ENCODE measurements around the gene LAMB3. TPM values are rescaled to one million over a fixed set of nuclear protein-coding genes. Genes with fewer than 3 reads are reported as not detected.

Gene LAMB3
- total RNA-seq, 2 donors from 2014 or later: 92.5 to 110 TPM

DNA sequence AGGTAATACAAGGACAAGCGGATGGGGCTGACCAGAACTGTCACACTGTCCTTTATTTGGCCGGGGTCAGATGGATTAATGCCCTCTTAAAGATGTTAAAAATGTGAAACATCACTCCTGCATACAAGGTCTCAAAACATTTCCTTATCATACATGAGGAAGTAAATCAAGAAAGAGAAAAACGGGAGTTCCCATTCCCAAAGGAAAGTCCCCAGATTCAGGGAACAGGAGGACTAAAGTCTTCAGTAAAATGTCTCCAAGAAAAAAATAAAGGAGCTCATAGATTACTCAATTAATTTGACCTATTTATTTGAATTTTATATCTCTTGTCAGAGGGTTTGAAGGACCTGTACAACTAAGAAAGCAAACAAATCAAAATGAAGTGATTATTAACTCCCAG, 39.0 kb upstream of the LAMB3 start:
- H3K9me3 ChIP-seq: no peaks in the 10 kb centered on the region
- intact Hi-C loops (cut with DNase I): no loop called here
- no peak for DNase-seq
- H3K27me3 ChIP-seq: no peaks in the 10 kb centered on the region
- no peaks in the 10 kb centered on the region for H3K4me1 ChIP-seq
- no peak overlapping the region for H3K4me3 ChIP-seq
- H3K36me3 ChIP-seq: no peaks in the 10 kb centered on the region
- no peak overlapping the region for H3K9ac ChIP-seq (ENCODE audit: low read depth in 2 of 2, low read length in 2 of 2)
- TF ChIP-seq, protein P1, sequence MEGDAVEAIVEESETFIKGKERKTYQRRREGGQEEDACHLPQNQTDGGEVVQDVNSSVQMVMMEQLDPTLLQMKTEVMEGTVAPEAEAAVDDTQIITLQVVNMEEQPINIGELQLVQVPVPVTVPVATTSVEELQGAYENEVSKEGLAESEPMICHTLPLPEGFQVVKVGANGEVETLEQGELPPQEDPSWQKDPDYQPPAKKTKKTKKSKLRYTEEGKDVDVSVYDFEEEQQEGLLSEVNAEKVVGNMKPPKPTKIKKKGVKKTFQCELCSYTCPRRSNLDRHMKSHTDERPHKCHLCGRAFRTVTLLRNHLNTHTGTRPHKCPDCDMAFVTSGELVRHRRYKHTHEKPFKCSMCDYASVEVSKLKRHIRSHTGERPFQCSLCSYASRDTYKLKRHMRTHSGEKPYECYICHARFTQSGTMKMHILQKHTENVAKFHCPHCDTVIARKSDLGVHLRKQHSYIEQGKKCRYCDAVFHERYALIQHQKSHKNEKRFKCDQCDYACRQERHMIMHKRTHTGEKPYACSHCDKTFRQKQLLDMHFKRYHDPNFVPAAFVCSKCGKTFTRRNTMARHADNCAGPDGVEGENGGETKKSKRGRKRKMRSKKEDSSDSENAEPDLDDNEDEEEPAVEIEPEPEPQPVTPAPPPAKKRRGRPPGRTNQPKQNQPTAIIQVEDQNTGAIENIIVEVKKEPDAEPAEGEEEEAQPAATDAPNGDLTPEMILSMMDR (IDR thresholded peaks at IDR 0.05): no peak
- H3K27ac ChIP-seq: peak overlapping the region; percentile 6

DNA sequence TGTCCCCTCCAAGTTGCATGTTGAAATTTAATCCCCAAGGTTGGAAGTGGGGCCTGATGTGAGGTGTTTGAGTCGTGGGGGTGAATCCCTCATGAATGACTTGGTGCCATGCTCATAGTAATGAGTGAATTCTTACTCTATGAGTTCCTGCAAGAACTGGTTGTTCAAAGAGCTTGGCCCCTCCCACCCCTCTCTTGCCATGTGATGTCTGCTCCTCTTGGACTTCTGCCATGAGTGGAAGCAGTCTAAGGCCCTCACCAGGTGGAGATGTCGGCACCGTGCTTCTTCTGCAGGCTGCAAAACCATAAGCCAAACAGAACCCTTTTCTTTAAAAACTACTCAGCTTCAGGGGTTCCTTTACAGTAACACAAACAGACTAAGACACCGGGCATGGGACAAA, 37.3 kb upstream of the LAMB3 start:
- intact Hi-C loops (cut with DNase I): loop anchor here (5.0 kb wide), 1 partner anchor 42 kb away; no protein-coding TSS in a partner anchor
- DNase-seq: peak; percentile 67
- no peaks in the 10 kb centered on the region for H3K36me3 ChIP-seq

DNA sequence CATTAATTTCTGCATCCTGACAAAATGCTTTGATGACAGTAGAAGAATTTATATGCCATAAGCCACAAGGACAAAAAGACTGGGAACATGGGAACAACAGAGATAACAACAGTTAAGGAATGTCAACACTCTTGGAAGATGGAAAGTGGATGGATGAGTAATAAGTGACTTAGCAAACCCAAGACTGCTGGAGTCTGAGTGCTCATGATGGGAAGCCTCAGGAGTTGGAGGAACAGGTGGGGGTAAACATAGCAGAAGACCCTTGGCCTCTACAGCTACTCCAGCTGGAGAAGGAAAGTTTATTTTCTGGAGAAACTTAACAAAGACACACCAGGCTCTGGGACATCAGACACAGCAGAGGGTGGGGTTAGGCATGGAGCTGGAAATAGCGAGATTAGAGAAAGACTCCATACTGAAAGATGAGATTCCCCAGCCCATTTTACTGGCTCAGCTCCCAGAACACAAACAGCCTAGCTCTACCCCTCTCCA, 36.6 kb upstream of the LAMB3 start:
- DNase-seq: no peak
- Histone ChIP-seq H3K4me3 (no peak overlapping the region), H3K9ac (ENCODE audit: low read depth in 2 of 2, low read length in 2 of 2) (no peak overlapping the region), H3K4me1 (no peaks in the 10 kb centered on the region), H3K36me3 (no peaks in the 10 kb centered on the region), H3K9me3 (no peaks in the 10 kb centered on the region), H3K27me3 (no peaks in the 10 kb centered on the region), H3K27ac (no peak overlapping the region)
- TF ChIP-seq, protein P1 (IDR thresholded peaks at IDR 0.05): no peak
- intact Hi-C loops (cut with DNase I): loop anchor here (5.0 kb wide), 1 partner anchor 41 kb away; no protein-coding TSS in a partner anchor

More for the DNA sequence above, 37.3 kb upstream of the LAMB3 start:
- Histone ChIP-seq H3K4me3 (no peak overlapping the region), H3K27me3 (no peaks in the 10 kb centered on the region), H3K9ac (ENCODE audit: low read depth in 2 of 2, low read length in 2 of 2) (no peak overlapping the region), H3K4me1 (no peaks in the 10 kb centered on the region), H3K27ac (no peak overlapping the region), H3K9me3 (no peaks in the 10 kb centered on the region)
- TF ChIP-seq, protein P1 (IDR thresholded peaks at IDR 0.05): no peak

DNA sequence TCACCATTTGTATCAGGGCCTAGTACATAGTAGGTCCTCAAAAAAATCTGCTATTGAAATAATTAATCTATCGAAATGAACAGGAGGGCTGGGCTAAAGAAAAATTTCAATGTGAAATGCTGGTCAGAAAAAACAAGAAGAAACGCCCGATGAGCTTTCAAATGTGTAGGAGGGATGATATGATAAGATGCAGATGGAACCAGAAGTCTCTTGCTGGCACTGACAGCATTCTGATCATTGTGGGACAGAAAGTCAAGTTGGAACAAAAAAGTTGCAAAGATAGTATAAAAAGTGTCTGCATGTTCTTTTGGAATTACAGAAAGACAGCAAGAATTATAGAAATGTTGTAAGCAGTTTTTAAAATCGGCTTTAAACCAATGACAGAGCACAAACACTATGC, 34.1 kb upstream of the LAMB3 start:
- Histone ChIP-seq H3K27ac (no peak overlapping the region), H3K27me3 (no peaks in the 10 kb centered on the region), H3K4me1 (no peaks in the 10 kb centered on the region), H3K9me3 (no peaks in the 10 kb centered on the region), H3K4me3 (no peak overlapping the region), H3K36me3 (no peaks in the 10 kb centered on the region), H3K9ac (ENCODE audit: low read depth in 2 of 2, low read length in 2 of 2) (no peak overlapping the region)
- intact Hi-C loops (cut with DNase I): loop anchor here (5.0 kb wide), 1 partner anchor 39 kb away; no protein-coding TSS in a partner anchor
- TF ChIP-seq, protein P1 (IDR thresholded peaks at IDR 0.05): no peak
- no peak for DNase-seq

DNA sequence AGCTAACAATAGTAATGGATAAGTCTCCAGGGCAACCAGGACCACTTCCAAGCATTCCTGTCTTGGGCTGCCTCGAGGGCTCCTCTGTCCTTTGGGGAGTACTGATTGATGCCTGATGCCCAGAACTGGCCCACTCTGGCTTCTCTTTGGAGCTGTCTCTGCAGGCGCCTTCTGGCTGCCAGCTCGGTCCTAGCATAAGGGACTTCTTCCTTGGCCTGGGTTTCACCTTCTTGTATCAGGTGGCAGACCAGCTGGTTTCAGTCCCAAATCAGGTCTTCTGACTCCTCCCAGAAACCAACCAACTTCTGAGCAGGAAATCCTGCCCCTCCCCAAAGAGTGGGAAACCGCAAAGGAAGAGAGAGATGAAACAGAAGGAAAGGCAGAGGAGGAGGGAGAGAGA, 33.6 kb upstream of the LAMB3 start:
- H3K4me1 ChIP-seq: no peaks in the 10 kb centered on the region
- no peaks in the 10 kb centered on the region for H3K9me3 ChIP-seq
- no peaks in the 10 kb centered on the region for H3K27me3 ChIP-seq
- no peak overlapping the region for H3K27ac ChIP-seq
- no peak for DNase-seq
- H3K9ac ChIP-seq (ENCODE audit: low read depth in 2 of 2, low read length in 2 of 2): no peak overlapping the region
- TF ChIP-seq, protein P1 (IDR thresholded peaks at IDR 0.05): no peak
- H3K36me3 ChIP-seq: no peaks in the 10 kb centered on the region
- H3K4me3 ChIP-seq: no peak overlapping the region
- intact Hi-C loops (cut with DNase I): loop anchor here (5.0 kb wide), 1 partner anchor 39 kb away; no protein-coding TSS in a partner anchor

All from colonic mucosa (tissue), 4 donors.